H9 (cell line): Measurements from ENCODE around the gene SLIT1. TPM values are rescaled to one million over a fixed set of nuclear protein-coding genes. Genes with fewer than 3 reads are reported as not detected.

ENCODE experiments used
- DNase-seq: peaks from one replicate; pipeline ENCODE4 v3.0.0-alpha.2; 2017
- H2AFZ ChIP-seq: one replicate; pipeline ENCODE4 v1.6.1; 2013; ENCODE audit warnings: mild to moderate bottlenecking, low read length, control low read depth, moderate library complexity
- H2AK5ac ChIP-seq: 2 replicates; pipeline ENCODE4 v1.6.1; 2013; ENCODE audit warnings: low read length, control low read depth, mixed read lengths; ENCODE audit not compliant: insufficient read length
- H2BK120ac ChIP-seq: one replicate; pipeline ENCODE4 v1.6.1; 2013; ENCODE audit warnings: low read depth, mild to moderate bottlenecking, low read length, control low read depth, inconsistent platforms; ENCODE audit not compliant: poor library complexity, severe bottlenecking
- H2BK12ac ChIP-seq: 2 replicates; pipeline ENCODE4 v1.6.1; 2013; ENCODE audit warnings: low read length, control low read depth, mixed read lengths, low read depth; ENCODE audit not compliant: insufficient read length
- H2BK15ac ChIP-seq: 2 replicates; pipeline ENCODE4 v1.6.1; 2013; ENCODE audit warnings: low read depth, low read length, control low read depth
- H2BK20ac ChIP-seq: one replicate; pipeline ENCODE4 v1.6.1; 2013; ENCODE audit warnings: low read depth, mild to moderate bottlenecking, low read length, control low read depth, inconsistent platforms; ENCODE audit not compliant: poor library complexity, severe bottlenecking
- H2BK5ac ChIP-seq: 2 replicates; pipeline ENCODE4 v1.6.1; 2013; ENCODE audit warnings: low read length, control low read depth, mixed read lengths; ENCODE audit not compliant: insufficient read length
- H3K14ac ChIP-seq: 2 replicates; pipeline ENCODE4 v1.6.1; 2013; ENCODE audit warnings: low read length, control low read depth; ENCODE audit not compliant: insufficient read depth
- H3K18ac ChIP-seq: 2 replicates; pipeline ENCODE4 v1.6.1; 2013; ENCODE audit warnings: low read depth, mild to moderate bottlenecking, mixed read lengths, low read length, control low read depth; ENCODE audit not compliant: insufficient read length
- H3K23ac ChIP-seq: 2 replicates; pipeline ENCODE4 v1.6.1; 2013; ENCODE audit warnings: low read length, control low read depth, mixed read lengths, low read depth; ENCODE audit not compliant: insufficient read length
- H3K23me2 ChIP-seq: 2 replicates; pipeline ENCODE4 v1.6.1; 2013; ENCODE audit warnings: low read depth, mild to moderate bottlenecking, mixed read lengths, low read length, control low read depth; ENCODE audit not compliant: insufficient read length, poor library complexity, severe bottlenecking
- H3K27ac ChIP-seq: 2 replicates; pipeline ENCODE4 v1.5.1; 2013; ENCODE audit warnings: low read length, control low read depth, mixed read lengths, low read depth; ENCODE audit not compliant: insufficient read length
- H3K27me3 ChIP-seq: 2 replicates; pipeline ENCODE4 v1.6.1; 2013; ENCODE audit warnings: low read length, control low read depth, inconsistent platforms; ENCODE audit not compliant: insufficient read depth
- H3K4ac ChIP-seq: 2 replicates; pipeline ENCODE4 v1.6.1; 2013; ENCODE audit warnings: low read depth, mild to moderate bottlenecking, control low read depth, inconsistent platforms, low read length, moderate library complexity
- H3K4me1 ChIP-seq: 2 replicates; pipeline ENCODE4 v1.6.1; 2013; ENCODE audit warnings: low read length, control low read depth, inconsistent platforms; ENCODE audit not compliant: insufficient read depth
- H3K4me2 ChIP-seq: 2 replicates; pipeline ENCODE4 v1.6.1; 2013; ENCODE audit warnings: low read length, control low read depth, mixed read lengths; ENCODE audit not compliant: insufficient read length, insufficient read depth
- H3K56ac ChIP-seq: 2 replicates; pipeline ENCODE4 v1.6.1; 2013; ENCODE audit warnings: low read depth, mild to moderate bottlenecking, mixed read lengths, low read length, control low read depth; ENCODE audit not compliant: insufficient read length
- H3K79me1 ChIP-seq: 2 replicates; pipeline ENCODE4 v1.6.1; 2013; ENCODE audit warnings: low read depth, mild to moderate bottlenecking, moderate library complexity, low read length, control low read depth, inconsistent platforms; ENCODE audit not compliant: insufficient read depth, poor library complexity, severe bottlenecking
- H3K79me2 ChIP-seq: 2 replicates; pipeline ENCODE4 v1.6.1; 2013; ENCODE audit warnings: low read length, control low read depth, inconsistent platforms; ENCODE audit not compliant: insufficient read depth
- H3K9ac ChIP-seq: 2 replicates; pipeline ENCODE4 v1.6.1; 2013; ENCODE audit warnings: low read length, control low read depth, mixed read lengths; ENCODE audit not compliant: insufficient read length; ENCODE audit errors: extremely low read depth
- H3K9me3 ChIP-seq: one replicate; pipeline ENCODE4 v1.6.1; 2013; ENCODE audit warnings: low read depth, low read length, inconsistent platforms; ENCODE audit not compliant: control insufficient read depth
- H3T11ph ChIP-seq: one replicate; pipeline ENCODE4 v1.6.1; 2013; ENCODE audit warnings: mild to moderate bottlenecking, low read length, control low read depth, inconsistent platforms
- H4K20me1 ChIP-seq: one replicate; pipeline ENCODE4 v1.6.1; 2013; ENCODE audit not compliant: control insufficient read depth, insufficient read length, insufficient read depth
- H4K5ac ChIP-seq: 2 replicates; pipeline ENCODE4 v1.6.1; 2013; ENCODE audit warnings: low read depth, mild to moderate bottlenecking, mixed read lengths, low read length, control low read depth; ENCODE audit not compliant: insufficient read length
- H4K8ac ChIP-seq: replicated peaks from 2 replicates; pipeline ENCODE4 v1.6.1; 2013; ENCODE audit warnings: low read length, control low read depth, mixed read lengths, low read depth; ENCODE audit not compliant: insufficient read length
- H4K91ac ChIP-seq: 2 replicates; pipeline ENCODE4 v1.6.1; 2013; ENCODE audit warnings: low read depth, mild to moderate bottlenecking, moderate library complexity, mixed read lengths, low read length, control low read depth; ENCODE audit not compliant: insufficient read length
- H3K27ac Mint-ChIP-seq, 3 experiments: 2 replicates in 2 of 3; 3 replicates in 1 of 3; pipeline ENCODE4 v1.8.0; 2020 to 2021; ENCODE audit warnings: mixed read lengths in 3 of 3, mild to moderate bottlenecking in 1 of 3, moderate library complexity in 1 of 3
- H3K27me3 Mint-ChIP-seq: 2 replicates; pipeline ENCODE4 v1.8.0; 2021; ENCODE audit warnings: low read depth, mild to moderate bottlenecking, moderate library complexity, mixed read lengths
- H3K36me3 Mint-ChIP-seq, 3 experiments: 2 replicates in 2 of 3; 3 replicates in 1 of 3; pipeline ENCODE4 v1.8.0; 2020 to 2021; ENCODE audit warnings: low read depth in 3 of 3, mixed read lengths in 3 of 3; ENCODE audit not compliant: insufficient read depth in 1 of 3
- H3K4me1 Mint-ChIP-seq, 2 experiments: 2 replicates each; pipeline ENCODE4 v1.8.0; 2020; ENCODE audit warnings: mixed read lengths in 2 of 2
- H3K4me3 Mint-ChIP-seq, 2 experiments: 2 replicates in 1 of 2; 3 replicates in 1 of 2; pipeline ENCODE4 v1.8.0; 2020 to 2021; ENCODE audit warnings: mild to moderate bottlenecking in 2 of 2, mixed read lengths in 2 of 2, moderate library complexity in 1 of 2
- H3K9me3 Mint-ChIP-seq, 2 experiments: 2 replicates in 1 of 2; 3 replicates in 1 of 2; pipeline ENCODE4 v1.8.0; 2020; ENCODE audit warnings: mild to moderate bottlenecking in 2 of 2, mixed read lengths in 2 of 2, moderate library complexity in 1 of 2
- WGBS: extraction: QIAGEN DNeasy Blood & Tissue Kit; methylation state at CpG from one replicate; pipeline ENCODE4 v1.1.7; 2013; ENCODE audit warnings: missing lambda C conversion rate, low lambda C conversion rate, mixed read lengths; ENCODE audit not compliant: insufficient read length; ENCODE audit errors: extremely low coverage; 5-methylcytosine and 5-hydroxymethylcytosine counted together
- total RNA-seq: library from RNA; stranded (reverse); gene quantifications from 2 replicates; pipeline ENCODE4 v1.2.1, GENCODE V29; 2021
- TF ChIP-seq, protein P1 (sequence below): fragments of 200-600 bp; sonication (generic); conservative IDR thresholded peaks from 3 replicates; pipeline ENCODE4 v1.8.0; 2021; ENCODE audit warnings: antibody characterized with exemption, mild to moderate bottlenecking

The SLIT1 gene
- total RNA-seq, 1 experiment from 2014 or later, result 0.57 TPM

DNA sequence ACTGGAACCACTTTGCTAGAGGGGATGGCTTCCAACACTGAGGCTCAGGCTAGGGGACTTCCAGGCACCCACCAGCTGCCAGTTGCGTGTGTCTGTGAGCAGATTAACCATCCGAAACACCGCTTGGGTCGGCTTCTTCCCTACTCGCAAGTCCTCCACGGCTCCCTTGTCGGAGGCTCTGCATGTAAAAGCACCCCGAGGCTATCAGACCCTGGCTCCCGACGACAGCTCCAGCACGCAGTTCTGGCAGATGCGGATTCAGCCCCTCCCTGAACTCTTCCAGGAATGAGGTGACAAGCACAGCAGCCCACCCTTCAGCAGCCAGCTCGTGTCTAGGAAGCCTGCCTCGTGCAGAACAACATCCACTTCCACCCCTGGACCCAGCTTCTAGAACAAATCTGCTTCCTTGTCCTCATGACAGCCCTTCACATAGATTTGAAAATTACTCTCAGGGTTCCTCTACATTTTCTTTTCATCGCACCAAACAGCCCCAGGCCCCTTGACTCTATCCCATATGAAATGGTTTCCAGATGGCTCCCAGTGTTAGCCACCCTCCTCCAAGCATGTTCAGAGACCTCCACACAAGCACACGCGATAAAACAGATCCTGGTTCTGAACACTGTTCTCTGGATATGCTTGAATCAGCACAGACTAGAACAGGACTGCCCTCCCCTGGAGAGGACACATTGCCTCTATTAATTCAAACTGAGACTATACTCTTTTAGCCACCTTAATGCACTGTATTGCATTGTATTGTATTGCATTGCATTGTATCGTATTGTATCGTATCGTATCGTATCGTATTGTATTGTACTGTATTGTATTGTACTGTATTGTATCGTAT is 44.6 kb downstream of the SLIT1 start:
- Histone ChIP-seq H2BK5ac (no peak overlapping the region), H3K14ac (no peak overlapping the region), H2BK15ac (no peak overlapping the region), H2BK12ac (no peak overlapping the region), H3K9me3 (no peaks in the 10 kb centered on the region), H3K4me2 (no peak overlapping the region), H4K5ac (no peak overlapping the region), H3K79me1 (no peaks in the 10 kb centered on the region), H2BK120ac (no peak overlapping the region), H2BK20ac (no peak overlapping the region), H3K18ac (no peak overlapping the region), H4K91ac (no peak overlapping the region), H2AK5ac (no peak overlapping the region), H4K8ac (no peak overlapping the region), H3K27me3 (no peaks in the 10 kb centered on the region), H3K79me2 (no peaks in the 10 kb centered on the region), H3K9ac (no peak overlapping the region), H3K23ac (no peak overlapping the region), H2AFZ (no peak overlapping the region), H4K20me1 (no peaks in the 10 kb centered on the region), H3K4me1 (peaks cover 5% of the 10 kb centered on the region; the same call in 1 of the 2 replicates), H3K56ac (no peak overlapping the region), H3T11ph (no peak overlapping the region), H3K23me2 (no peaks in the 10 kb centered on the region), H3K27ac (no peak overlapping the region), H3K4ac (no peak overlapping the region)
- no CpG with 5 or more reads among the region's 23 CpGs for WGBS
- TF ChIP-seq, protein P1, sequence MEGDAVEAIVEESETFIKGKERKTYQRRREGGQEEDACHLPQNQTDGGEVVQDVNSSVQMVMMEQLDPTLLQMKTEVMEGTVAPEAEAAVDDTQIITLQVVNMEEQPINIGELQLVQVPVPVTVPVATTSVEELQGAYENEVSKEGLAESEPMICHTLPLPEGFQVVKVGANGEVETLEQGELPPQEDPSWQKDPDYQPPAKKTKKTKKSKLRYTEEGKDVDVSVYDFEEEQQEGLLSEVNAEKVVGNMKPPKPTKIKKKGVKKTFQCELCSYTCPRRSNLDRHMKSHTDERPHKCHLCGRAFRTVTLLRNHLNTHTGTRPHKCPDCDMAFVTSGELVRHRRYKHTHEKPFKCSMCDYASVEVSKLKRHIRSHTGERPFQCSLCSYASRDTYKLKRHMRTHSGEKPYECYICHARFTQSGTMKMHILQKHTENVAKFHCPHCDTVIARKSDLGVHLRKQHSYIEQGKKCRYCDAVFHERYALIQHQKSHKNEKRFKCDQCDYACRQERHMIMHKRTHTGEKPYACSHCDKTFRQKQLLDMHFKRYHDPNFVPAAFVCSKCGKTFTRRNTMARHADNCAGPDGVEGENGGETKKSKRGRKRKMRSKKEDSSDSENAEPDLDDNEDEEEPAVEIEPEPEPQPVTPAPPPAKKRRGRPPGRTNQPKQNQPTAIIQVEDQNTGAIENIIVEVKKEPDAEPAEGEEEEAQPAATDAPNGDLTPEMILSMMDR, result no peak
- Mint-ChIP-seq H3K27me3 (peaks cover 27% of the 10 kb centered on the region), H3K4me1 (peaks cover 18 to 20% of the 10 kb centered on the region in 2 experiments), H3K27ac (no peak overlapping the region), H3K4me3 (no peak overlapping the region), H3K36me3 (no peaks in the 10 kb centered on the region), H3K9me3 (no peaks in the 10 kb centered on the region)
- peak; percentile 49 for DNase-seq
